ENCODE measurements around the gene NRK.

- TF ChIP-seq CTCF (IDR thresholded peaks at IDR 0.05) = no peak
- TF ChIP-seq POLR2AphosphoS5 (IDR thresholded peaks at IDR 0.05) = no peak
- no peak for TF ChIP-seq EP300 (IDR thresholded peaks at IDR 0.05)
- TF ChIP-seq POLR2A (IDR thresholded peaks at IDR 0.05) = no peak
Measured at GRCh38 chrX:105972690-105973386, 150.5 kb downstream of the NRK start.
